Muscle layer of duodenum (tissue), 2 donors: ENCODE data around the gene GOSR1.
"Not testable (repeated sequence)": the region's sequence is repeated elsewhere in the genome, so short reads cannot be mapped to it uniquely, and the experiment has no call there.

Experiments
- H3K27ac ChIP-seq: one replicate; pipeline ENCODE4 v1.7.0; 2013; ENCODE audit warnings: mild to moderate bottlenecking, low read length
- H3K27me3 ChIP-seq: one replicate; pipeline ENCODE4 v1.7.0; 2013; ENCODE audit warnings: low read depth, mild to moderate bottlenecking, control low read depth, low read length
- H3K36me3 ChIP-seq, 2 donors: one replicate each; pipeline ENCODE4 v1.7.0; 2013; ENCODE audit warnings: low read length in 2 of 2, control low read depth in 1 of 2, mild to moderate bottlenecking in 1 of 2; ENCODE audit not compliant: insufficient read depth in 2 of 2, control insufficient read depth in 1 of 2
- H3K4me1 ChIP-seq, 2 donors: one replicate each; pipeline ENCODE4 v1.7.0; 2013; ENCODE audit warnings: low read length in 2 of 2, mild to moderate bottlenecking in 2 of 2, control low read depth in 1 of 2, moderate library complexity in 1 of 2; ENCODE audit not compliant: insufficient read depth in 2 of 2, control insufficient read depth in 1 of 2
- H3K4me3 ChIP-seq, 2 donors: one replicate each; pipeline ENCODE4 v1.7.0; 2013; ENCODE audit warnings: low read length in 2 of 2, low read depth in 1 of 2, mild to moderate bottlenecking in 1 of 2
- H3K9me3 ChIP-seq, 2 donors: one replicate each; pipeline ENCODE4 v1.7.0; 2013; ENCODE audit warnings: low read length in 2 of 2, control low read depth in 1 of 2, mild to moderate bottlenecking in 1 of 2; ENCODE audit not compliant: control insufficient read depth in 1 of 2
- donor health status: healthy.

GOSR1 gene

DNA sequence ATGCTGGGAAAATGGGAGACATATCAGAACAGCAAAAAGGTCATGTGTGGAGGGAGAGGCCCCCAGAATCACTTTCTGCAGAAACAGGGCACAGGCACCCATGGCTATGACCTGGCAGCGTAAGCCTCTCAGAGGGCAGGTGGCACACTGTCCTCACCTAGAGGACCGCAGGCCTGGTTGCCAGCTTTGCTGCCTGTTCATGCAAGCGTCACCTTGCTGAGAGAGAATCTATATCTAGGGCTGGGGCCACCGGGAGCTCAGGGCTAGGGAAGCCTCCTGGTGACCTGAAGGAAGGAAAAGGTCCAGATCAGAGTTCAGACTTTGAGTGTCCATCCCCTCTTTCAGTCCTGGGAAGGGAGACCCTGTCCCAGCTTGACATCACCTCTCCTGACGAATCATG lies 78.7 kb downstream of the GOSR1 start:
- no peak overlapping the region for H3K27ac ChIP-seq
- no peaks in the 10 kb centered on the region for H3K36me3 ChIP-seq
- no peaks in the 10 kb centered on the region for H3K9me3 ChIP-seq
- no peaks in the 10 kb centered on the region for H3K4me1 ChIP-seq
- H3K4me3 ChIP-seq, result no peak overlapping the region
- H3K27me3 ChIP-seq, result no peaks in the 10 kb centered on the region

DNA sequence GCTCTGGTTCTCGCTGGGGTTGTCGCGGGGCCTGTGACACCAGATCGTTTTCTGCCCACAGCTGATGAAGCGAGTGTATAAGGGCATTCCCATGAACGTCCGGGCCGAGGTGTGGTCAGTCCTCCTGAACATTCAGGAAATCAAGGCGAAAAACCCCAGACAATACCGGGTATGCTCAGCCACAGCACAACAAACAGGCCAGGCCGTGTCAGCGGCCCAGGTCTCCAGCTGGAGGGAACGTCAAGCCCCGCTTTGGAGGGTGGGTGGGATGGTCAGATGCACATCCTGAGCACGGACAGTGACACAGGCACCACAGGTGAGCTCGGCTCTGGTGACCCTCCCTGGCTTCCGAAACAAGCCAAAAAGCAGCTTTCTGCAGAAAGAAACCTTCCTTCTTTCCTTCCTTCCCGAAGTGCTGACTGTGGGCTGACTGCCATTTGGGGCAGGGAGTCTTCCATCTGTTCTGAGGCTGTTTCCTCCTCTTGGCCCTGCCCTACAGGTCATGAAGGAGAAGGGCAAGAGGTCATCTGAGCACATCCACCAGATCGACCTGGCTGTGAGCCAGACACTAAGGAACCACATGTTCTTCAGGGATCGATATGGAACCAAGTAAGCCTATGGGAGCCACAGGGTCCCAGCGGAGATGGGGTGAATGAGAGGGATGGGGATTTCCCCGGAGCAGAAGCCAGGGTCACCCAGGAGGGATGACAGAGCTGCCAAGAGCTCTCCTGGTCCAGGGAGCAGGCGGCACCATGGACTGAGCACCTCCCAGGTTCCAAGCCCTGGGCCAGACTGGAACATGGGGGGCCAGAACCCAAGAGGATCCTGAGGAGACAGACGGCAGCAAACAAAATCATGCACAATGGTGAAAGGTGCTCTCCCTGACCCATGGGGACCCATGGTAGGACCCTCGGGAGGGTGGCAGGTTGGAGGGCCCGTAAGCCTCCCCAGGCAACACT lies 79.4 kb downstream of the GOSR1 start:
- Histone ChIP-seq H3K36me3 (no peaks in the 10 kb centered on the region), H3K27me3 (no peaks in the 10 kb centered on the region), H3K27ac (no peak overlapping the region), H3K4me1 (no peaks in the 10 kb centered on the region), H3K4me3 (no peak overlapping the region), H3K9me3 (no peaks in the 10 kb centered on the region)

DNA sequence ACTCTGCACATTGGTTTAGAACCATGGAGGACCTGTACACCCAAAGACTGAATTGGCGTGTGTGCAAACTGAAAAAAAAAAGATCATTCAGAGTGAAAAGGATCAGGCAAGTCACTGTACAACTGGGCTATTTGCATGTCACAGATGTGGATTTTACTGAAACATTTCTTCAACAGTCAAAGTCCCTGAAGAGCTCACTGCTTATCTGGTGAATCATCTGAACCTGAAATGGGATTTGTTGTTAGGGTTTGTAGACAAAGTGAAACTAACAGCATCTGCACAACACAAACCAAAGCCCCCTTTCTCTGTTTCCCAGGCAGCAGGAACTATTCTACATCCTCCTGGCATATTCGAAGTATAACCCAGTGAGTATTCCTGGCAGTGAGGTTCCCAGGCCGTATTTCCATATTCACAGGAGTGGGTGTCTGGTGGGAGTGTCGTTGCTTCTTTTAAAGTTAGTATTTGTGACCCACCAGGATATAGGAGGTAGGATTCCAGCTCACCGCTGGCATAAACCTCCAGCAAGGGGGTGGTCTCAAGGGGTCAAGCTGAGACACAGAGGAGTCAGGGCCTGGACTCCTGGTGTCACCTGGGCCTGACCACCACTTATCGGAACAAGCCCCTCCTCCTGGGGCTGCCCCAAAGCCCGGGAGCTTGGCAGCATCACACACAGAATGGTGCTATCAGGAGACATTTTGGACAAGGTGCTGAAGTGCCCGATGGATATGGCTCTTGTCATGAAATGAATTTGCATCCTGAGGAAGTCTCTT lies 80.9 kb downstream of the GOSR1 start:
- H3K4me1 ChIP-seq, result no peaks in the 10 kb centered on the region
- H3K9me3 ChIP-seq, result no peaks in the 10 kb centered on the region
- no peak overlapping the region for H3K4me3 ChIP-seq
- H3K27ac ChIP-seq, result no peak overlapping the region
- H3K36me3 ChIP-seq, result no peaks in the 10 kb centered on the region
- H3K27me3 ChIP-seq, result no peaks in the 10 kb centered on the region

DNA sequence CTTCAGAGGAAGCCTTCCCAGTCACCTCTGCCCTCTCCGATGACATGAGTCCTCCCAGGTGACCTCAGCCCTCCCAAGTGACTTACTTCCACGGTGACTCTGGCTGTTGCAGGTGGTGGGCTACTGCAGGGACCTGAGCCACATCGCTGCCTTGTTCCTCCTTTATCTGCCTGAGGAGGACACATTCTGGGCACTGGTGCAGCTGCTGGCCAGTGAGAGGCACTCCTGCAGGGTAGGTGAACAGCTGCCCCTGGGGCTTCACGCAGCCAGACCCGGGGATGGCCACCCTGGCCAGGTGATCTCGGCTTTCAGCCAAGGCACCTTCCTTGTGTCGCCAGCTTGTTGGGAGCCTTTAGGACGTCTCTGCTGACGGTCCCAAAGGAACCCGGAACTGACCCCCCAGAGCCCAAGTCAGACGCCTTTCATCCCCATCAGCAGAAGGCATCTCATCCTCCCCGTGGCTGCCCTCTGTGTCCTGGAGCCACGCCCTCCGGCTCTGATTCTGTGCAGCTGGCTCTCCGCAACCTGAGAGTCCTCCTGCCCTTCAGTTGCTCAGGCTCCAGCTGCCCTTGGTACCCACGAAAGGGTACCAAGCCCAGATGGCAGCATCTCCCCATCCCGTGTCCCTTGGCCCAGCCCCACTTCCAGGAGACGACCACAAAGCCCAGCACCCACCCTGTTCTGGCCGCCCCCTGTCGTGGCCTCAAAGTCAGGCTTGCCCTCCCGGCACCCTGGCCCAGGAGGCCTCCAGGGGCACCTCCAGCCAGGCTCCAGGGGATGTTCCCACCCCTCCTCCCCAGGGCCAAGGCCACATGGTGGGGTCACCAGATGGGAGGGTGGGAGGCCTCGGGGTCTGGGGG lies 81.7 kb downstream of the GOSR1 start:
- no peaks in the 10 kb centered on the region for H3K4me1 ChIP-seq
- no peak overlapping the region for H3K27ac ChIP-seq
- H3K4me3 ChIP-seq, result no peak overlapping the region
- H3K9me3 ChIP-seq, result no peaks in the 10 kb centered on the region
- no peaks in the 10 kb centered on the region for H3K27me3 ChIP-seq
- H3K36me3 ChIP-seq, result no peaks in the 10 kb centered on the region

DNA sequence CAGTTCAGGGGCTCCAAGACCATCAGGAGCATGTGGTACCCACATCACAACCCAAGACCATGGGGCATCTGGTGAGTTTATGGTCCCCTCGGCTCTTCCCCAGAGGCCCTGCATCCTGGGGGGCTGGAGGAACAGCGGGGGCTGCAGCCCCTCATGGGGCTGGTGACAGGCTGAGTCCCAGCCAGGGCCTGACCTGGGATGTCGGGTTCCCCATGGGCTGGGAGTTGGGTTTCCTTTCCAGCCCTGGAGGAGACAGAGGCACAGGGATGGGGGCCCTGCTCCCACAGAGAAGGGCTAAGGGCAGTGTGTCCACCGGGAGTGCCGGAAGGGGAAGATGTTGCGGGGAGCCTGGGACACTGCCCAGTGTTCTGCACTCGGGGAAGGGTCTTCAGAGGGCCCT lies 82.4 kb downstream of the GOSR1 start:
- Histone ChIP-seq H3K36me3 (no peaks in the 10 kb centered on the region), H3K4me1 (no peaks in the 10 kb centered on the region), H3K27ac (no peak overlapping the region), H3K9me3 (no peaks in the 10 kb centered on the region), H3K4me3 (no peak overlapping the region), H3K27me3 (no peaks in the 10 kb centered on the region)

DNA sequence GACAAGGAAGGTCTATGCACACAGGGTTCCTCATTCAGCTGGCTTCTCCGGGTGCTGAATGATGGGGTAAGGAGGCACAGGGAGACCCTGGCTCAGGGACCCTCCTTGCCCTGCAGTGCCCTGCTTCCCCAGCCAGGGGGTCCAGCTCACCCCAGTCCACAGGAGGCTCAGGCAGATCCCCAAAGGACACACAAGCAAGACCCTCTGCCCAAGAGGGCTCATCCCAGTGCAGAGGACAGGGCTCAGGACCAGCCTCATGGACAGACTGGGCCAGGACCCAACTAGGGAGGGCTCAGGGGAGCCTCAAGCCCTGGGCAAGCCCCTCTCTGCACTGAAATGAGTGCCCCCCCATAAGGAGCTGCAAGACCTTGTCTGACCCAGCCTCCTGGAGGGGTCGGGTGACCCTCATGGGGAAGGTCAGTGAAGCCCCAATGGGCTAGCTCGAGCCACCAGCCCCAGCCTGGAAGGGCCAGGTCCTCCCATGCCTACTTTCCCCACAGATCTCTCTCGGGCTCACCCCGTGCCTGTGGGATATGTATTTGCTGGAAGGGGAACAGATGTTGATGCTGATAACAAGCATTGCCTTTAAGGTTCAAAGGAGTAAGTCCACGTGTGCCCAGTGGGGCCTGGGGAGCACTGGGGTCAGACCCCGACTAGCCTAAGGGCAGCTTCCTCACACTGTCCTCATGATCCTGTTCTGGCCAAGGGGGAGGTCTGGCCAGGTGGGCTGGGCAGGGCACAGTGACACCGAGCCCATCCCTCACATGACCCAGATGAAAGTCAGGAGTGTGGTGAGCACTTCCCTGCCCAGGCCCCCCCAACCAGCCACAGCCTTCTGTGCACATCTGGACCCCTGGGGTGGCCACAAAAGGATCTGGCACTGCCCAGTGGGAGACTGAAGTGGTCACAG lies 83.2 kb downstream of the GOSR1 start:
- not testable (repeated sequence) for H3K4me1 ChIP-seq, H3K27me3 ChIP-seq, H3K36me3 ChIP-seq, H3K4me3 ChIP-seq, H3K27ac ChIP-seq, H3K9me3 ChIP-seq

DNA sequence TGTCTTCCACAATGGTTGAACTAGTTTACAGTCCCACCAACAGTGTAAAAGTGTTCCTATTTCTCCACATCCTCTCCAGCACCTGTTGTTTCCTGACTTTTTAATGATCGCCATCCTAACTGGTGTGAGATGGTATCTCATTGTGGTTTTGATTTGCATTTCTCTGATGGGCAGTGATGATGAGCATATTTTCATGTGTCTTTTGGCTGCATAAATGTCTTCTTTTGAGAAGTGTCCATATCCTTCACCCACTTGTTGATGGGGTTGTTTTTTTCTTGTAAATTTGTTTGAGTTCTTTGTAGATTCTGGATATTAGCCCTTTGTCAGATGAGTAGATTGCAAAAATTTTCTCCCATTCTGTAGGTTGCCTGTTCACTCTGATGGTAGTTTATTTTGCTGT lies 84.6 kb downstream of the GOSR1 start:
- not testable (repeated sequence) for H3K4me3 ChIP-seq, H3K27ac ChIP-seq, H3K36me3 ChIP-seq, H3K27me3 ChIP-seq, H3K4me1 ChIP-seq, H3K9me3 ChIP-seq

DNA sequence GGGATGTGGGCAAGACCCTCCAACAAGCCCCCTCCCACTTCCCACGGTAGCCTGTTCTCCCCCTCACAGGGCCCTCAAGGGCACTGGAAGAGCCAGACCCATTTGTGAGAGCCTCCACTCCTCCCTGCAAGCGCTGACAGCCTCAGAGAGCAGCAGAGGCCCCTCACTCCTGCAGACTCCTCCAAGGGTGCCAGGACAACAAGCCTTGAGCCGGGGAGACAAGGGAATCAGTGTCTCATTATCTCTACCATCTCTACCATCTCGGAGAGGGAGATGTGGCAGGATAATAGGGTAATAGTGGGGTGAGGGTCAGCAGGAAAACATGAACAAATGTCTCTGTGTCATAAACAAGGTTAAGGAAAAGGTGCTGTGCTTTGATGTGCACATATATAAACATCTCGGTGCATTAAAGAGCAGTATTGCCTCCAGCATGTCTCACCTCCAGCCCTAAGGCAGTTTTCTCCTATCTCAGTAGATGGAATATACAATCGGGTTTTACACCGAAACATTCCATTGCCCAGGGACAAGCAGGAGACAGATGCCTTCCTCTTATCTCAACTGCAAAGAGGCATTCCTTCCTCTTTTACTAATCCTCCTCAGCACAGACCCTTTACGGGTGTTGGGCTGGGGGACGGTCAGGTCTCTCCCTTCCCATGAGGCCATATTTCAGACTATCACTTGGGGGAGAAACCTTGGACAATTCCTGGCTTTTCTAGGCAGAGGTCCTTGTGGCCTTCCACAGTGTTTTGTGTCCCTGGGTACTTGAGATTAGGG lies 86.1 kb downstream of the GOSR1 start:
- not testable (repeated sequence) for H3K27ac ChIP-seq, H3K36me3 ChIP-seq, H3K4me3 ChIP-seq, H3K4me1 ChIP-seq, H3K9me3 ChIP-seq, H3K27me3 ChIP-seq

DNA sequence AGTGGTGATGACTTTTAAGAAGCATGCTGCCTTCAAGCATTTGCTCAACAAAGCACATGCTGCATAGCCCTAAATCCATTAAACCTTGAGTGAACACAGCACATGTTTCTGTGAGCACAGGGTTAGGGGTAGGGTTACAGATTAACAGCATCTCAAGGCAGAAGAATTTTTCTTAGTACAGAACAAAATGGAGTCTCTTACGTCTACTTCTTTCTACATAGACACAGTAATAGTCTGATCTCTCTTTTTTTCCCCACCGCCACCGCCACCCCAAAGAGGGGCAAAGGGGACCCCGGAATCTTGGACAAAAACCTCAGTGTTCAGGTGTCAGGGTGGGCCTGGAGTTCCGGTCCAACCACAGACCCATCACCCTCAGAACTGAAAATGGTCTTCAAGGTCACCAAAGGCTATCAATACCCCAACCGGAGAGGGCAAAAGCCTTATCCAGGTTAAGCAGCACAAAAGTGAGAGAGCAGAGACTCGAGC lies 86.7 kb downstream of the GOSR1 start:
- not testable (repeated sequence) for H3K36me3 ChIP-seq, H3K4me1 ChIP-seq, H3K4me3 ChIP-seq, H3K27me3 ChIP-seq, H3K9me3 ChIP-seq, H3K27ac ChIP-seq
